Stomach (tissue), 4 donors: ENCODE results near the gene CARMIL3.

ENCODE experiments used
- CTCF ChIP-seq, 7 experiments: fragments of 450-650 bp in 4 of 7; fragments of 200-600 bp in 3 of 7; sonication (generic) in 3 of 7; IDR thresholded peaks; one replicate each; pipeline ENCODE4 v1.5.1; 2016 to 2019; ENCODE audit warnings: antibody characterized with exemption in 7 of 7, control low read depth in 2 of 7, mild to moderate bottlenecking in 1 of 7
- EP300 ChIP-seq: sonication (generic); formaldehyde crosslinking; IDR thresholded peaks from one replicate; pipeline ENCODE4 v1.6.1; 2017; ENCODE audit warnings: antibody characterized with exemption
- POLR2A ChIP-seq, 4 donors: fragments of 450-650 bp; IDR thresholded peaks; one replicate each; pipeline ENCODE4 v1.6.1; 2016; ENCODE audit warnings: antibody characterized with exemption in 4 of 4, control low read depth in 2 of 4, mild to moderate bottlenecking in 1 of 4, moderate library complexity in 1 of 4
- POLR2AphosphoS5 ChIP-seq, 3 donors: sonication (generic); formaldehyde crosslinking; IDR thresholded peaks; one replicate each; pipeline ENCODE4 v1.6.1; 2016; ENCODE audit warnings: antibody characterized with exemption in 3 of 3

- TF ChIP-seq POLR2A (IDR thresholded peaks at IDR 0.05) (no peak), CTCF (IDR thresholded peaks at IDR 0.05) (no peak), POLR2AphosphoS5 (IDR thresholded peaks at IDR 0.05) (no peak), EP300 (no peak)
Observed at GRCh38 chr14:24070285-24071143, 18.7 kb downstream of the CARMIL3 start.
